DMS53 treated with DMSO at 0.1 percent for 48 hours (cell line): ENCODE data around the gene STARD13.

Experiments used
- DNase-seq: peaks from one replicate; lab custom pipeline; 2025; ENCODE audit not compliant: unreplicated experiment; lab: John Stamatoyannopoulos, UW

STARD13 gene

DNA sequence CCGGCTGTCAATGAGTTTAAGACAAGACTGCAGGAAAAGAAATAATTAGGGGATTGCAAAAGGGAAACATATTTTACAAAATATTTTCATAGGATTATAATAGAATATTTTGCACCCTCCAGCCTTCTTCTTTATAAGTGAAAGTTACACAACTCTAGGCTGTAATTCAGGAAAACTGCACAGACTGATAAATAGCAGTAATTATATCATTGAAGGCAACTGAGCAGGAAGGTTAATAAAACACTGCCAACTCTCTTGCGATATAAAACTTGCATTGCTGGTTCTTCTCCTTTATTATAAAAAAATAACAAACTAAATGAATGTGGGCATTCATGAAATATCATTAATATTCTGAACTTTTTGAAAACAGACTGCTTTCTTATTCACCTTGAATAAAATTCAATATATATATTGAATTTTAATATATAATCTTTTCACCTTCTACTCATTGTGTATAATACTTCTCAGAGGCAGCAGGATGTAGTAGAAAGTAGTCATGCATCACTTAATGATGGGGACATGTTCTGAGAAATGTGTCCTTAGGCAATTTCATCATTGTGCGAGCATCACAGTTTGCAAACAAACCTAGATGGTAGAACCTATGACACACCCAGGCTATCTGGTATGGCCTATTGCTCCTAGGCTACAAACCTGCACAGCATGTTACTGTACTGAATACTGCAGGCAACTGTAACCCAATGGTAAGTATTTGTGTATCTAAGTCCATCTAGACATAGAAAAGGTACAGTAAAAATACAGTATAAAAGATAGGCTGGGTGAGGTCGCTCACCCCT, 24.9 kb upstream of the STARD13 start:
- DNase-seq: no peak

GRCh38 chr13:33308863-33309262, 23.3 kb upstream of the STARD13 start:
- no peak for DNase-seq

DNA sequence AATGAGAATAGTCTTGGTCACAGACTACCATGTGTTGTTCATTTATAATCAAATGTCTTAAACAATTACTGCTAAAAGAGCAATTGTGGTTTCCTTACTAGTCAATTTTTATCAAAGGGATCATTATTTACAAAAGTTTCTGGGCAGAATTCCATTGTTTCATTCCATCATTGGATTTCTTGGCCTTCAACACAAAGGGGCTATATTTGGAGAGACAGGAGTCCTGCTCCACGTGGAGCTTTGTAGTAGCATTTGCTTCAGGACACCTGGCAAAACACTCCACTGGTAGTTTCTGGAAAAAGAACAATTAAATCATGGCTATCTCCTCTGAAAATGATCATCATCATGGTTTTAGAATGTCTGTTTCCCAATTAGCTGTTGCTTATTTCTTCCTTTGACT, 22.3 kb upstream of the STARD13 start:
- DNase-seq: no peak

DNA sequence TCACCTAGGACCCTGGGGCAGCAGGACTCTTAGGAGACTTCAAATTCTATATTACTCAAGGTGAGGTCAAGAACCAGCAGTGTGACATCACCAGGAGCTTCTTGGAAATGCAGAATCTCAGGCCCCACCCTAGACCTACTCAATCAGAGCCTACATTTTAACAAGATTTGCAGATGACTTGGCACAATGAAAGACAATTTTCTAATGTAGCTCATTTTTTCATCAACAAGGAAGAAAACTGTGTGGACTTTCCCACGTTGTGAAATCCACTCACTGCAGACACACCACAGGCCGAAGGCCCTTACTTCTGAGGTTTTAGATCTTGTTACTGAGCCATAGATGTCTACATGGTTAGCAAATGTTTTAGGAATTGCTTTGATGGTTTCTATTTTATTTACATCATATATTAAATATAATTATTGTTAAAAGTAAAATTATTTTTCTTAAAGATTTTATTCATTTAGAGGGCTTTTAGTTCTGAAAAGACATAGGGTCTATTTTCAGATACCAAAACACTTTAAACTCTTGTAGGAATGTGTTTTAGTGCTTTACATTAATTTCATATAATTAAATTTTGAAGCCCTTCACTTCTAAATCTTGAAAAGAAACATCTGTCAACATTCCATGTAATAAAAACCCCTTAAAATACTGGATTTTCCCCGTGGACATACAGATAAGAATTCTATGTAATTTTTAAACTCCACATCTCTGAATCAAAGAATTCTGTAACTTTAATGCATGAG, 18.5 kb upstream of the STARD13 start:
- no peak for DNase-seq

GRCh38 chr13:33299626-33300025, 14.1 kb upstream of the STARD13 start:
- no peak for DNase-seq

- no peak for DNase-seq
Observed at GRCh38 chr13:33296793-33297425, 11.4 kb upstream of the STARD13 start.

GRCh38 chr13:33292712-33293111, 7.2 kb upstream of the STARD13 start:
- no peak for DNase-seq

GRCh38 chr13:33290421-33290965, 4.9 kb upstream of the STARD13 start:
- no peak for DNase-seq

DNA sequence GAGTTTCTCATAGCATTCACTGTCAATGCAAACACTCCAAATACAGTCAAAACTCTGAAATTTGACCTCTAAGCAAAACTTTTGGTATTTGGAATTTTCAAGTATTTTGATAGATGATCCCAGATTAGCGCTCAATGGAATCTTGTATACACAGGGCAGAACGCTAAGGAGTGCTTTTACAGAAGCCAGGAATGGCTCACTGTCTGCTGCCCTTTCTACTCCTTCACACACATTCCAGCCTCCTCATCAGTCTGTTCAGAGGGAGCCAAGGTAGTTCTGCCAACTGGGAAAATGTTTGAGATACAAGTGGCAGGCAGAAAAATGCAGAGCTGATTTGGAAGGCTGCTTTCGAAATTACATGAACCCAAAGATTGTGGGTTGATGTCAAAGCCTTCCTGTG, 4.4 kb upstream of the STARD13 start:
- no peak for DNase-seq

GRCh38 chr13:33287142-33287882, 1.8 kb upstream of the STARD13 start:
- no peak for DNase-seq

DNA sequence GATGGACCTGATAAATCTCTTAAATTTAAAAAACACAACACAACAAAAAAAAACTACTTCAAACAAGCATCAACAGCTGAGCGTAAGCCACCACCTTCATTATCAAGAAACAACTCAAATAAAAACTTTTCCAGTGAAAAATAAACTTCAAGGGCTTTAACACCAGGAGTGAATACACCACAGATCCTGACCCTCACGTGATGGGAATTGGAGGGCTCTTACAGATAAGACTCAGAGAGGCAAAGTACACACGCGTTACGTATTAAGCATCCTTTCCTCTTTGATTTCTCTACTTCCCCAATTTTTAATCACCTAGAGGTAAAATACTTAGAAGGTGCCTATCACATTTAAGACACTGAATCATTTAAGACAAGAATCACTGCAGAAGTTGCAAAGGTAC, 573 bp upstream of the STARD13 start:
- peak; percentile 16 for DNase-seq

- DNase-seq: no peak
Observed at GRCh38 chr13:33284916-33285315, 639 bp downstream of the STARD13 start.

DNA sequence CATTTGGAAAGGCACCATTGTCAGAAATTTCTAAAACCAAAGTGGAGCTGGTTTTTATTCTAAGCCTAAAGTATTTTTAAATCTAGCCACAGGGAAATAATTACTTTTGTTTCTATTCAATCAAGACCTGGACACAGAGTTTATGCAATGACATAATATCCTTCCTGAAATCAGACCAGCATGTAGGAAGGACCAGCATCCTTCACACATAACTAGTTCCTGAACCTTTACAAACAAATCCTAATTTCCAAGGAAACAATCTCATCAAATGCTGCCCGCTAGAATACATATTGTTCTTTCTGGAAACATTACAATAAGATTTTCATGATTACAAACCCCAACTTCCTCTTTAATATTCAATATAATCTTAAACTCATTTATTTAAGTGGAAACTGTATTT, 1.5 kb downstream of the STARD13 start:
- no peak for DNase-seq

DNA sequence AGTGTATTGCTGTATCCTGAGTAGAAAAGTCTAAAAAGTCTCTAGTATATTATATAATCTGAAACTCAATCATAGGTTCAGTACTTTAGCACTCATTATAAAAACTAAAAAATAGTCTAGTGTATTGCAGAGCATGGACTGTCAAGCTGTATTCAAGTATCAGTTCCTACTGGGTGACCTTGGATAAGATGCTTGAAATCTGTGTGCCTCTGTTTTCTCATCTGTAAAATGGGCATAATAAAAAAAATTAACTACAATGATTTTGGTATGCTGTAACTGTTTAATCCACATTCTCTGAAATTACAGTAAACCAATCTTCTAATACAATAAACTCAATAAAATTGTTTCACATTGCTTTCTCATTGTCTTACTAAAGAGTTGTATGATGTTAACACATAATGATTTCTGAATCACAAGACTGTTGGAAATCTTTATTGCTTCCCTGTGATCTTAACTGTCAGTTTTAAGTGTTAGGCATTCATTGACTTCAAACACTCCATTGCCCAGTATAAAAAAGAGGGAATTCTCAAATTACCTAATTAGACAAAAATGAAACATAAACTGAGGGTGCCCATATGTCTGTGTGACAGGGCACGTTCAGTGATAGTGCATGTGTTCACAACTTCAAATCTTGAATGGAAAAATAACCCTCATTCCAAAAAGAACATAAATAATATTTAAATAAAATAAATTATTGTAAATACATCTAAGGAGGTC, 2.2 kb downstream of the STARD13 start:
- DNase-seq: no peak

DNA sequence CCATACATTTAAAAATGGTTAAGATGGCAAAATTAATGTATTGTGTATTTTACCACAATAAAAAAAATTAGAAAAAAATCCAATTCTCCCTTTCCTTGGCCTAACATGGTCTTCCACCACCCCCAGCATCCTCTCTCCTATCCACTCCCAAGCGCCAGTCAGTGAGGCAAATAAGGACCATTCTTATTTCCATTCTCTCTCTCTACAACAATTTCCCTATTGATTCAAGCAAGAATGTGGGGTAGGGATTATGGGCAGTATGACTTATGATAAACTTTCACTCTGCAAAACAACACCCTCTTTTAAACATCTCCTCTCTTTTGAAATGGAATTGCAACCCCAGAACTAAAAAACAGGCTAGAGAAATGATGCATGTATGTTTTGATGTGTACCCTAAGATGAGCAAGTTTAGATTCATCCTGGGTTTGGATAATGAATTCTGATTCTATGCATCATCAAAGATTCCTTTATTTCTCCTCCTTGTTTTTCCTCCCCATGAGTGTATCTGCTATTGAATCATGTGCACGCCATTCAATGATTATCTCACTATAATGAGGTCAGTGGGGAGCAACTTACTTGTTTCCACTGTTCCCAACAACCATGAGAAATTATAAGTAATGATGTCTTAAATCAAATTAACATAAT, 3.5 kb downstream of the STARD13 start:
- DNase-seq: no peak

GRCh38 chr13:33280923-33281322, 4.6 kb downstream of the STARD13 start:
- DNase-seq: no peak

DNA sequence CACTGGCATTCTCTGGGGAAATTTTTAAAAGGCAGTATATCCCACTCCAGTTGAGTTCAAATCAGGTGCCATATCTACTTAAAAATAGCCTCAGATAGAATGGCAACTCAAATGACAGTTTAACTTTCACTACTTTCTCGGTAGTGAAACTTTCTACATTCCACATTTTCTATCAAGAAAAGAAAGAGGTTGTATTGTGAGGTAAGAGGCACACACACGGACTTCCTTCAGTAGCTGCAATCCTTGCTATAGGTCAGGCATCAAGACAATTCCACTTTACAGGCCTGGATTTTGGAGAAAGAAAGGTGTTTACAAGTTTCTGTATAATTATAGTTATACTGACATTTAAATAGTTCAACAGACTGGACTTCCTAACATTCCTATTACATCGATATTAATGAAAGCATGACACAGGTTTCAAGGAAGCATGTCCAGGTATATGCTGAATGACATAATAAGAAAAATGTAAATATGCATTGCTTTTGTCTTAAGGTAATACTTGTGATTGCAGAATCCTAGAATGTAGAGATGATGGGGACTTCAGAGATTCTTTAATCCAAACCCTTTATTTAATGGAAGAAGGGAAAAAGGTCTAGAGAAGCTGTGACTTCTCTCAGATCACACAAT, 5.2 kb downstream of the STARD13 start:
- DNase-seq: no peak

GRCh38 chr13:33279414-33280278, 5.9 kb downstream of the STARD13 start:
- DNase-seq: no peak

GRCh38 chr13:33278913-33279312, 6.6 kb downstream of the STARD13 start:
- DNase-seq: no peak
